ENCODE results near the gene EFTUD2.

Gene EFTUD2

DNA sequence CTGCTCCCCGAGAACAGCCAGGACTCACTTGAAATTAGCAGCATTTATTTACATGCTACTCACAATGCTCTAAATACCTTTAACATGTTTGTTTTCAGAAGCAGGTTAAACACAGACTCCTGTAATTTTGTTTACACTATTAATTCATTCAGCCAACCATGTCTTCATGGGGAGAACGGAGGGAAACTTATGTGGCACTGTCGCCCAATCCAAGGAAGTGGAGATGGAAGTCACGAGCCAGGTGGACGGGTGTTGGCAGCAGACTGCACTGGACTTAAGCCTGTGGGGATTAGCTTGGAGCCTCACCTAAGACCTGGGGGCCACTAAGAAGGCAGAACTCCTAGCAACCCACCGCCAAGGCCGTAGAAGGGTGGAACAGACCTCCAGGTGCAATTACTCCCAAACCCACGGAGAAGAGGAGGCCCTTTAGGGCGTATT lies 24.9 kb upstream of the EFTUD2 start:
- H3K27me3 ChIP-seq (ENCODE audit: control insufficient read depth, insufficient read depth, low read length), result no peaks in the 10 kb centered on the region
- H3K4me1 ChIP-seq (ENCODE audit: control insufficient read depth, insufficient read depth, low read length), result peaks cover 14% of the 10 kb centered on the region
- H3K9me3 ChIP-seq (ENCODE audit: control insufficient read depth, insufficient read depth, low read depth, low read length), result no peaks in the 10 kb centered on the region
- no peak overlapping the region for H3K9ac ChIP-seq (ENCODE audit: low read length)
- no peak overlapping the region for H3K27ac ChIP-seq (ENCODE audit: low read depth, low read length)
- H3K4me3 ChIP-seq (ENCODE audit: low read depth, low read length), result no peak overlapping the region
- peaks cover 35% of the 10 kb centered on the region for H3K36me3 ChIP-seq (ENCODE audit: control insufficient read depth, insufficient read depth, low read length)

DNA sequence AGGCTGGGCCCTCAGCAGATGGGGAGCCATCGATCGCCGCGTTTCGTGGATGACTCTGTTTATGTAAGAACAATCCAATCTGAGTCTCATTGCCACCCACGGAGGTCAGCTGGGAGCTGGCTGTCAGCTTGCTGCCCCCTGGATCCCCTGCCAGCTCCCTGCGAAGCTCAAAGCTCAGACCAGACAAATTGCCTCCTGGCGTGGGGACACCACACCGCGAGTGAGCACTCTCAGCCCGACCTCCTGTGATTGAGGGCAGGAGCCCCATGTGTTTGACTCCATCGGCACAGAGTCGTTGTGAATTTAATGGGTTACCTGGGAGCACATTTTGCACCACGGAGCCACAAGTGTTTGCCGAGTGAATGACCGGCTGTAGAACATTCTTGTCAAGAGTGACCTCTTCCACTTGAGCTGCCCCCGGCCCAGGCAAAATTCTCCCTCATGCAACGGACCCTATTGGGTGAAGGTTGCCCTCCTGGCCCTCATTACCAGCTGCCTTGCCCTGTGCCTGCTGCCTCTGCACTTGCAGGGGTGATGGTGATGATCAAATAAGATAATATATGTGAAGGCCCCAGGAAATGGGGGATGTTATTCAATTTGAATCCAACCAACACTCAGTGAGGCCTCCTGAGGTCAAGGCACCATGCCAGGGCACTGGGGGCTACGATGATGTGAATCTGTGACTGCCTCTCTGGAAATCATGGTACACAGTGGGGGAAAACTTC lies 23.7 kb upstream of the EFTUD2 start:
- H3K9me3 ChIP-seq (ENCODE audit: control insufficient read depth, insufficient read depth, low read depth, low read length), result no peaks in the 10 kb centered on the region
- peaks cover 14% of the 10 kb centered on the region for H3K4me1 ChIP-seq (ENCODE audit: control insufficient read depth, insufficient read depth, low read length)
- peaks cover 23% of the 10 kb centered on the region for H3K36me3 ChIP-seq (ENCODE audit: control insufficient read depth, insufficient read depth, low read length)
- no peak overlapping the region for H3K27ac ChIP-seq (ENCODE audit: low read depth, low read length)
- no peaks in the 10 kb centered on the region for H3K27me3 ChIP-seq (ENCODE audit: control insufficient read depth, insufficient read depth, low read length)
- H3K9ac ChIP-seq (ENCODE audit: low read length), result no peak overlapping the region
- H3K4me3 ChIP-seq (ENCODE audit: low read depth, low read length), result no peak overlapping the region

DNA sequence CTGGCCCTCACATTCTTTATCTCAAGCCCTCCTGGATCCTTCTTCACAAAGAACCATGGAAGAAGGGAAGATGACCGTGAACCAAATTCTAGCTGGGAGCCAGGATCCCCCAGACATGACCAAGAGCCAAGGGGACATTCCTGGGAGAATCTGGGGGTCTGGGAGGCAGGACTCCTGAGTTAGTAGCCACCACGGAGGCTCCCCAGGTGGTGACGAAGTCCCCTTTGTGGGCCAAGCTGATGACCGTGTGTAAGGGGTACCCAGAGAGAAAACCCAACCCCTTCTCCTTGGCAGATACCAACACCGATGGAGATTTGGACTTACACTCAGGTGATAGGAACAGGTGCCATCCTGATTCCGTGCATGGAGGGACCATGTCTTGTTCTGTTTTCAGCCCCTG lies 22.9 kb upstream of the EFTUD2 start:
- peaks cover 15% of the 10 kb centered on the region for H3K36me3 ChIP-seq (ENCODE audit: control insufficient read depth, insufficient read depth, low read length)
- H3K4me1 ChIP-seq (ENCODE audit: control insufficient read depth, insufficient read depth, low read length), result peaks cover 14% of the 10 kb centered on the region
- H3K9me3 ChIP-seq (ENCODE audit: control insufficient read depth, insufficient read depth, low read depth, low read length), result no peaks in the 10 kb centered on the region
- no peak overlapping the region for H3K4me3 ChIP-seq (ENCODE audit: low read depth, low read length)
- no peak overlapping the region for H3K27ac ChIP-seq (ENCODE audit: low read depth, low read length)
- no peak overlapping the region for H3K9ac ChIP-seq (ENCODE audit: low read length)
- no peaks in the 10 kb centered on the region for H3K27me3 ChIP-seq (ENCODE audit: control insufficient read depth, insufficient read depth, low read length)

DNA sequence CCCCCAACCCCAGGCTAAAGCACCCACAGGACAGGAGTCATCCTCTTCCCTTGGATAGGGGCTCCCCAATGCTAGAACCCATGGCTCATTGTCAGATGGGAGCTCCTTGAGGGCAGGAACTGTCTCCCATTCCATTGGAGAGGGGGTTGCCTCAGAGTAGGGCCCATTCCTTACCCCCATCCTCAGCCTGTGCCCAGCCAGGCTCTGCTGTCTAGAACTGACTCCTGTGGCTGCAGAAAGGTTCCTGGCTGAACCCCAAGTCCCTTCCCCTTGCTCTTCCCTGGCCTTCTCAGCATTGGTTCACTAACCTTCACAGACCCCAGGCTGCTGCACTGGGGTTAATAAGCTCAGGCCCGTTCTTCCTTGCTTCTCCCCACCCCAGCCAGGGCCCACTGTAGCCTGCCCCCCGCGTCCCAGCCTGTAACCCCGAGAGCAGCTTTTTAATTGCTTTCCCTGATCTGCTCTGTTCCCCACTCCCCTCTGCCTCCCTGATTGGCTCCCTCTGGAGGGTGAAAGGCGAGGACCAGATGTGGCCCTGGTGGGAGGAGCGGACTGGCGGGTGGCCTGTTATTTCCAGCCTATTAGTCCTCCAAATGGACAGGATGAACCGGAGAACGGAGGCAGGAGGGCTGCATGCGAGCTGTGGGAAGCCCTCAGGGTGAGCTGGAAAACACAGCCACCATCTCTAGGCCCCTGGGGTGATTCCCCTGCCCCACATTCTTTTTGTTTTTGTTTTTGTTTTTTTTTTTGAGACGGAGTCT lies 22.1 kb upstream of the EFTUD2 start:
- Histone ChIP-seq H3K27me3 (ENCODE audit: control insufficient read depth, insufficient read depth, low read length) (no peaks in the 10 kb centered on the region), H3K9ac (ENCODE audit: low read length) (no peak overlapping the region), H3K27ac (ENCODE audit: low read depth, low read length) (no peak overlapping the region), H3K4me1 (ENCODE audit: control insufficient read depth, insufficient read depth, low read length) (peaks cover 14% of the 10 kb centered on the region), H3K9me3 (ENCODE audit: control insufficient read depth, insufficient read depth, low read depth, low read length) (no peaks in the 10 kb centered on the region), H3K4me3 (ENCODE audit: low read depth, low read length) (no peak overlapping the region), H3K36me3 (ENCODE audit: control insufficient read depth, insufficient read depth, low read length) (peaks cover 7% of the 10 kb centered on the region)

DNA sequence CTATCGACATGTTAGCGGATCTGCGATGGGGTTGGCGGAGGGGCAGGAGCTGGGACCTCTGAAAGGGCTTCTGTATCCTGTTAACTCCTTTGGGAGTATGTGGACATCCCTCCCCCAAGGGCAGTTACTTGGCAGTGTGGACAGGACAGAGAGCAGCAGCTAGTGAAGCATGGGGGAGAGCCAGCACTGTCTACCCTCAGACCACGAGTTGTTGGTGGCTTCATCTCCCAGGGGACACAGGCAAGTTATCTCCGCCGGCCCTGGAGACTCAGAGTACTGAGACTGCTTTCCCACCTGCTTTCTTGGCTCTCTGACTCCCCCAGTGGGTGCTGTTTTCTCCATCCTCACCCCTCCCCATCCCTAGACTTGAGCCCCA lies 21.3 kb upstream of the EFTUD2 start:
- Histone ChIP-seq H3K9me3 (ENCODE audit: control insufficient read depth, insufficient read depth, low read depth, low read length) (no peaks in the 10 kb centered on the region), H3K4me1 (ENCODE audit: control insufficient read depth, insufficient read depth, low read length) (peaks cover 14% of the 10 kb centered on the region), H3K36me3 (ENCODE audit: control insufficient read depth, insufficient read depth, low read length) (no peaks in the 10 kb centered on the region), H3K27ac (ENCODE audit: low read depth, low read length) (no peak overlapping the region), H3K4me3 (ENCODE audit: low read depth, low read length) (no peak overlapping the region), H3K27me3 (ENCODE audit: control insufficient read depth, insufficient read depth, low read length) (no peaks in the 10 kb centered on the region), H3K9ac (ENCODE audit: low read length) (no peak overlapping the region)

DNA sequence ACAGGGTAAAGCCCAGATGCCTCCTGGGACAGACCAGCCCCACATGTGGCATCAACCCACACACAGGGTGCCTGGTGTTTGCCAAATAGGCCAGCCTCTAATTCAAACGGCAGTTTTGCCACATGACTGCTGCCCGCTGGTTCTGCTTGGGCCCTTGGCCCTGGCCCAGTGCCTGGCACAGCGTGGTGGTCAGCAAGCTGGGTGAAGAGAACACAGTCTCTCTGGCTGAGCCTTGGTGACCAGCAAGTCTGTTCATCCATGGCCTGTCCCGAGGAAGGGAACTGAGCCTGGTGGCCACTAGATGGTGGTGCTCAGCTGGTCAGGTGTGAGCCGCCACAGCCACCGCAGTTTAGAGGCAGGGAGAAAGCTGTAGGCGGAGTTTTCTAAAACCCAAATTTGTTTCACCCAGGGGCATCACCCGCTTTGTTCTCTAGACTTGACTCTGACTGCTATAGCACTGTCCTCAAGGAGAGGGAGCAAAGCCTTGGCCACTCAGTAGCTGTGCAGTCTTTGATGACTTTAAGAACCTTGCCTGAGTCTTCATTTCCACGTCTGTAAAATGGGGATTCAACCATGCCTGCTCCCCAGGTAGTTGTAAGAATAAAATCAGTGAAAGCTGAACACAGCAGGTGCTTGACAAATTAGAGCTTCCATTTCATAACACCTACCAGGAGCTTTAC lies 20.8 kb upstream of the EFTUD2 start:
- no peaks in the 10 kb centered on the region for H3K9me3 ChIP-seq (ENCODE audit: control insufficient read depth, insufficient read depth, low read depth, low read length)
- no peak overlapping the region for H3K9ac ChIP-seq (ENCODE audit: low read length)
- H3K27ac ChIP-seq (ENCODE audit: low read depth, low read length), result no peak overlapping the region
- peaks cover 14% of the 10 kb centered on the region for H3K4me1 ChIP-seq (ENCODE audit: control insufficient read depth, insufficient read depth, low read length)
- H3K36me3 ChIP-seq (ENCODE audit: control insufficient read depth, insufficient read depth, low read length), result no peaks in the 10 kb centered on the region
- H3K27me3 ChIP-seq (ENCODE audit: control insufficient read depth, insufficient read depth, low read length), result peaks cover under 1% of the 10 kb centered on the region; the same call in 1 of the 2 replicates
- no peak overlapping the region for H3K4me3 ChIP-seq (ENCODE audit: low read depth, low read length)

DNA sequence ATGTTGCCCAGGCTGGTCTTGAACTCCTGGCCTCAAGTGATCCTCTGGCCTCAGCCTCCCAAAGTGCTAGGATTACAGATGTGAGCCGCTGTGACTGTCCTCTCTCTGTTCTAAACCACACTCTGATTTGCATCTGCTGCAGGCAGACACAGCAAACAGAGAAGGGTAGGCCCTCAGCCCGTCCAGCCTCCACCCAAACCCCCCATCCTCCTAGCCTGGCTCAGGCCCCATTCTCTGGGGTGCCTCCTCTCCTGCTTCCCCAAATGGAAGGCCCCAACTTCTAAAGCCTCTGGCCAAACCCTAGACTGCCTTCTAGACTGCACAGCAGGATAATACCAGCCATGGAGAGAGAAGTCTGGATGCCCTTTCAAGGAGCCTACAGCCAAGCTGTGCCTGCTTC lies 20.2 kb upstream of the EFTUD2 start:
- H3K9me3 ChIP-seq (ENCODE audit: control insufficient read depth, insufficient read depth, low read depth, low read length), result no peaks in the 10 kb centered on the region
- no peak overlapping the region for H3K27ac ChIP-seq (ENCODE audit: low read depth, low read length)
- peaks cover 14% of the 10 kb centered on the region for H3K4me1 ChIP-seq (ENCODE audit: control insufficient read depth, insufficient read depth, low read length)
- H3K9ac ChIP-seq (ENCODE audit: low read length), result no peak overlapping the region
- no peaks in the 10 kb centered on the region for H3K36me3 ChIP-seq (ENCODE audit: control insufficient read depth, insufficient read depth, low read length)
- H3K27me3 ChIP-seq (ENCODE audit: control insufficient read depth, insufficient read depth, low read length), result peaks cover 7% of the 10 kb centered on the region; the same call in 1 of the 2 replicates
- H3K4me3 ChIP-seq (ENCODE audit: low read depth, low read length), result no peak overlapping the region

DNA sequence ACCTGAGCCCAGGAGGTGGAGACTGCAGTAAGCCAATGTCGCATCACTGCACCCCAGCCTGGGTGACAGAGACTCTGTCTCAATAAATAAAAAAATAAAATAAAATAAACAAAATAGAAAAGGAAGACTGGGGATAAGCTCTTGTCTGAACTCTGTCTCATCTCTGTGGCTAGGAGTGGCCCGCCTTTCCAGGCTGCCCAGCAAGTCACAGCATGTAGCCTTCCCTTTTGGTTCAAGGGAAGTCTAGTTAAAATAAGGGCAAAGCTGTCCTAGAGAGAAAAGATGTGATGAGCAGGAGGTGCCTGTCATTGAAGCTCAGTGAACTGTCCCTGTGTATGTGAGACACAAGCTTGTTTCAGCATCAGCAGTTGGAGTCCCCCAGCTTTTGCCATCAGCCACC lies 18.8 kb upstream of the EFTUD2 start:
- H3K9ac ChIP-seq (ENCODE audit: low read length), result no peak overlapping the region
- no peaks in the 10 kb centered on the region for H3K9me3 ChIP-seq (ENCODE audit: control insufficient read depth, insufficient read depth, low read depth, low read length)

DNA sequence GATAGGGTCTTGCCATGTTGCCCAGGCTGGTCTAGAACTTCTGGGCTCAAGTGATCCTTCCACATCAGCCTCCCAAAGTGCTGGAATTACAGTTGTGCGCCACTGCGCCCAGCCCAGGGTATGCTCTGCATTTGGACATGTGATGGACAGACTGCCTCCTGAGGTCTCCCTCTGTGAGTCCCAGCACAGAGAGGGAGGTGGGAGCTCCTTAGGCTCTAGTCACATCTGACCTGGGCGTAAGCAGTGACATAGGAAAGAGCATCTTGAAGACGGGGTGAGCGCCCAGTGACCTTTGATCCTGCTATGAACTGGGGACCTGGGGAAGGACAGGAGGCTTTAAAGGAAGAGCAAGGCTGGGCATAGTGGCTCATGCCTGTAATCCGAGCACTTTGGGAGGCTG lies 18.2 kb upstream of the EFTUD2 start:
- peaks cover 25% of the 10 kb centered on the region for H3K27me3 ChIP-seq (ENCODE audit: control insufficient read depth, insufficient read depth, low read length)
- H3K4me1 ChIP-seq (ENCODE audit: control insufficient read depth, insufficient read depth, low read length), result peaks cover 14% of the 10 kb centered on the region
- H3K36me3 ChIP-seq (ENCODE audit: control insufficient read depth, insufficient read depth, low read length), result no peaks in the 10 kb centered on the region

More for the DNA sequence above, 18.8 kb upstream of the EFTUD2 start:
- no peak overlapping the region for H3K27ac ChIP-seq (ENCODE audit: low read depth, low read length)
- H3K27me3 ChIP-seq (ENCODE audit: control insufficient read depth, insufficient read depth, low read length), result peaks cover 20% of the 10 kb centered on the region
- peaks cover 14% of the 10 kb centered on the region for H3K4me1 ChIP-seq (ENCODE audit: control insufficient read depth, insufficient read depth, low read length)
- no peak overlapping the region for H3K4me3 ChIP-seq (ENCODE audit: low read depth, low read length)
- H3K36me3 ChIP-seq (ENCODE audit: control insufficient read depth, insufficient read depth, low read length), result no peaks in the 10 kb centered on the region

DNA sequence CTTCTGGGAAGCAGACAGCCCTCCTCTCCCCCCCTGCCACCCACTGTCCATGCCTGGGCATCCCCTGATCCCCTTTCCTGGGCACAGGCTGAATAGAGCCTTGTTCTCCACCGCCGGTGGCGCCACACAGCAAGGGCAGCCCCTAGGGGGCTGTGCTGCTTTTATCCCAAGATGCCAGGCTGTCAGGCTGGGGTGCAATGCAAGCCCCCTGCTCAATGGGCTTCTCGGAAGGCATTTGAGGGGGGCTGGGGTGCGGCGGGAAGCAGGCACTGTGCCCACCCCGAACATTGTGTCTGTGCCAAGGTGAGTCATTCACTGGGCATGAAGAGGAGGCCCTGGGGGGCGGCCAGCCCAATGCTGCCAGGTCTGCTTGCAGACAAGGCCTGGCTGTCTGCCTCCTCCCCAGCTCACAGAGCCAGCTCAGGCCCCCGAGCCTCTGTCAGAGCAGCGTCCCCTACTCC lies 17.6 kb upstream of the EFTUD2 start:
- Histone ChIP-seq H3K27me3 (ENCODE audit: control insufficient read depth, insufficient read depth, low read length) (peaks cover 32% of the 10 kb centered on the region), H3K9me3 (ENCODE audit: control insufficient read depth, insufficient read depth, low read depth, low read length) (no peaks in the 10 kb centered on the region), H3K27ac (ENCODE audit: low read depth, low read length) (no peak overlapping the region), H3K36me3 (ENCODE audit: control insufficient read depth, insufficient read depth, low read length) (no peaks in the 10 kb centered on the region), H3K4me3 (ENCODE audit: low read depth, low read length) (no peak overlapping the region), H3K4me1 (ENCODE audit: control insufficient read depth, insufficient read depth, low read length) (peaks cover 14% of the 10 kb centered on the region), H3K9ac (ENCODE audit: low read length) (no peak overlapping the region)

More for the DNA sequence above, 18.2 kb upstream of the EFTUD2 start:
- H3K4me3 ChIP-seq (ENCODE audit: low read depth, low read length), result no peak overlapping the region
- no peaks in the 10 kb centered on the region for H3K9me3 ChIP-seq (ENCODE audit: control insufficient read depth, insufficient read depth, low read depth, low read length)
- no peak overlapping the region for H3K27ac ChIP-seq (ENCODE audit: low read depth, low read length)
- H3K9ac ChIP-seq (ENCODE audit: low read length), result no peak overlapping the region

Data from HUES6 (cell line).